Ovary (tissue), 9 donors: ENCODE measurements around the gene PAQR4. TPM values are rescaled to one million over a fixed set of nuclear protein-coding genes. Genes with fewer than 3 reads are reported as not detected.

Experiments used
- DNase-seq, 5 donors: peaks; one replicate each; pipeline ENCODE4 v3.0.0-alpha.2; 2019 to 2020
- H3K27ac ChIP-seq, 2 donors: fragments of 200-600 bp; one replicate each; pipeline versions ENCODE4 v1.5.1 to v1.8.0; 2019 to 2022
- H3K27me3 ChIP-seq: fragments of 200-600 bp; one replicate; pipeline ENCODE4 v1.8.0; 2022
- H3K36me3 ChIP-seq: fragments of 200-600 bp; sonication (generic); one replicate; pipeline ENCODE4 v1.5.1; 2019
- H3K4me1 ChIP-seq: one replicate; pipeline ENCODE4 v1.8.1; 2013; ENCODE audit warnings: mild to moderate bottlenecking, moderate library complexity; ENCODE audit not compliant: insufficient read depth
- H3K4me3 ChIP-seq: fragments of 200-600 bp; sonication (generic); one replicate; pipeline ENCODE4 v1.5.1; 2017
- H3K9me3 ChIP-seq, 2 donors: fragments of 200-600 bp in 1 of 2; sonication (generic) in 1 of 2; one replicate each; pipeline versions ENCODE4 v1.5.1 to v1.8.1; 2013 to 2019; ENCODE audit warnings: mild to moderate bottlenecking in 1 of 2, moderate library complexity in 1 of 2
- CTCF ChIP-seq, 3 donors: fragments of 450-650 bp in 2 of 3; fragments of 200-600 bp in 1 of 3; IDR thresholded peaks; one replicate each; pipeline versions ENCODE4 v1.5.1 to v1.8.0; 2016 to 2022; ENCODE audit warnings: antibody characterized with exemption in 3 of 3, mild to moderate bottlenecking in 1 of 3
- EP300 ChIP-seq: sonication (generic); formaldehyde crosslinking; IDR thresholded peaks from one replicate; pipeline ENCODE4 v1.6.1; 2017; ENCODE audit warnings: antibody characterized with exemption
- POLR2A ChIP-seq: fragments of 450-650 bp; IDR thresholded peaks from one replicate; pipeline ENCODE4 v1.6.1; 2017; ENCODE audit warnings: antibody characterized with exemption, mild to moderate bottlenecking, moderate library complexity
- WGBS, 3 donors: extraction: QIAGEN DNeasy Blood & Tissue Kit in 1 of 3; methylation state at CpG; one replicate each; pipeline versions ENCODE4 v1.1.5 to v1.1.7; 2013 to 2017; 5-methylcytosine and 5-hydroxymethylcytosine counted together
- intact Hi-C, 4 donors: fragments of 100-400 bp; cut with DNase I; formaldehyde crosslinking; loops; one replicate each; pipeline versions ENCODE4 v1.11.0 to v1.15.1; 2022 to 2023
- polyA plus RNA-seq, 2 donors: library from polyadenylated mRNA; stranded (reverse); fragments of 200-250 nt in 1 of 2; fragments of 350-450 nt in 1 of 2; fragmentation: Illumina TruSeq in 1 of 2; extraction: RNeasy Lipid Tissue Mini Kit (QIAGEN cat#74804) in 1 of 2; gene quantifications; one replicate each; pipeline ENCODE4 v1.2.3, GENCODE V29; 2013 to 2014
- total RNA-seq, 7 donors: library from RNA; depleted of rRNA in 2 of 7; stranded (reverse); fragments of >200 nt in 2 of 7; fragmentation: NEBNext Ultra II Directional in 3 of 7; extraction: Animal tissue kit (Norgen Biotek cat#: 25700) in 3 of 7; gene quantifications; one replicate each; pipeline versions ENCODE4 v1.1.0 to v1.2.4, GENCODE V29; 2016 to 2023
- donor health status: DM: no; HTN: no; CAD: no; lungs with moderate emphysema.
- donor health status: DM: no; HTN: no; CAD: no.
- donor health status: Bipolar disorder and iron deficiency.
- donor health status: DM: yes; HTN: yes; CAD: no.
- donor health status: DM: no; HTN: no; CAD: no.
- donor health status: DM: yes; HTN: yes; CAD: no.

Gene PAQR4
- total and polyA plus RNA-seq, 9 donors: 0.30 to 5.7 (median 1.5) TPM

- no peak for DNase-seq
- Histone ChIP-seq H3K4me1 (no peaks in the 10 kb centered on the region), H3K4me3 (no peak overlapping the region), H3K36me3 (no peaks in the 10 kb centered on the region), H3K27ac (no peak overlapping the region), H3K9me3 (no peaks in the 10 kb centered on the region), H3K27me3 (no peaks in the 10 kb centered on the region)
- intact Hi-C loops: no loop called here
- TF ChIP-seq EP300: no peak
- no peak for TF ChIP-seq POLR2A
- TF ChIP-seq CTCF (IDR thresholded peaks at IDR 0.05): no peak
- 44 to 55% (median 48%) methylated on average over 9 to 12 of the region's 12 CpGs for WGBS, 3 donors
Measured at GRCh38 chr16:3013998-3014690, 45.0 kb downstream of the PAQR4 start.

- Histone ChIP-seq H3K4me3 (no peak overlapping the region), H3K27ac (no peak overlapping the region), H3K9me3 (no peaks in the 10 kb centered on the region), H3K36me3 (no peaks in the 10 kb centered on the region), H3K27me3 (no peaks in the 10 kb centered on the region), H3K4me1 (peaks cover 1% of the 10 kb centered on the region)
- intact Hi-C loops: no loop called here
- DNase-seq: no peak
- TF ChIP-seq EP300 (no peak), CTCF (IDR thresholded peaks at IDR 0.05) (no peak), POLR2A (no peak)
- WGBS, 3 donors: 86 to 89% (median 86%) methylated on average over 6 of the region's 6 CpGs
Measured at GRCh38 chr16:3014971-3015370, 45.8 kb downstream of the PAQR4 start.

GRCh38 chr16:3015865-3016521 lies 46.8 kb downstream of the PAQR4 start:
- no peak overlapping the region for H3K27ac ChIP-seq
- intact Hi-C loops: no loop called here
- 75 to 80% (median 76%) methylated on average over 13 of the region's 13 CpGs for WGBS, 3 donors

GRCh38 chr16:3017344-3017743 lies 48.2 kb downstream of the PAQR4 start:
- no peak for TF ChIP-seq CTCF (IDR thresholded peaks at IDR 0.05)
- no peak for TF ChIP-seq POLR2A
- TF ChIP-seq EP300: no peak
- DNase-seq: no peak
- Histone ChIP-seq H3K9me3 (no peaks in the 10 kb centered on the region), H3K27ac (no peak overlapping the region), H3K4me1 (peaks cover 13% of the 10 kb centered on the region), H3K4me3 (no peak overlapping the region), H3K27me3 (no peaks in the 10 kb centered on the region), H3K36me3 (no peaks in the 10 kb centered on the region)
- intact Hi-C loops: no loop called here
- 40 to 49% (median 41%) methylated on average over 17 to 20 of the region's 20 CpGs for WGBS, 3 donors

More at GRCh38 chr16:3015865-3016521, 46.8 kb downstream of the PAQR4 start:
- Histone ChIP-seq H3K9me3 (no peaks in the 10 kb centered on the region), H3K36me3 (no peaks in the 10 kb centered on the region), H3K4me3 (no peak overlapping the region), H3K27me3 (no peaks in the 10 kb centered on the region), H3K4me1 (peaks cover 2% of the 10 kb centered on the region)
- TF ChIP-seq EP300: no peak
- no peak for TF ChIP-seq POLR2A
- no peak for TF ChIP-seq CTCF (IDR thresholded peaks at IDR 0.05)
- DNase-seq: no peak
